SU-DHL-6 (cell line): ENCODE results near the gene SYCP1.

ENCODE experiments used
- H2AFZ ChIP-seq: fragments of 200-600 bp; sonication (generic); 2 replicates; pipeline ENCODE4 v1.6.1; 2014; ENCODE audit warnings: low read depth, mild to moderate bottlenecking, moderate library complexity, mixed read lengths, antibody characterized with exemption, low read length; ENCODE audit not compliant: severe bottlenecking
- H3F3A ChIP-seq: fragments of 200-600 bp; shearing (Covaris generic); 2 replicates; pipeline ENCODE4 v1.6.0; 2016; ENCODE audit warnings: antibody characterized with exemption, mild to moderate bottlenecking; ENCODE audit not compliant: insufficient read depth
- H3K27ac ChIP-seq: fragments of 200-600 bp; sonication (generic); 2 replicates; pipeline ENCODE4 v1.5.1; 2016; ENCODE audit warnings: low read depth, mild to moderate bottlenecking, low read length, moderate library complexity, mixed read lengths
- H3K27me3 ChIP-seq: fragments of 200-600 bp; sonication (generic), shearing (Covaris generic); 2 replicates; pipeline ENCODE4 v1.6.0; 2014; ENCODE audit warnings: mild to moderate bottlenecking, low read length
- H3K36me3 ChIP-seq: fragments of 200-600 bp; sonication (generic); 2 replicates; pipeline ENCODE4 v1.6.1; 2014; ENCODE audit warnings: mild to moderate bottlenecking, low read length, mixed read lengths
- H3K4me2 ChIP-seq: fragments of 300-600, 200-600 bp; shearing (Covaris generic), sonication (generic); 2 replicates; pipeline ENCODE4 v1.6.0; 2014; ENCODE audit warnings: low read length, low read depth, mild to moderate bottlenecking; ENCODE audit not compliant: poor library complexity, severe bottlenecking
- H3K4me3 ChIP-seq: fragments of 200-600 bp; sonication (generic); 2 replicates; pipeline ENCODE4 v1.5.1; 2014; ENCODE audit warnings: antibody characterized with exemption, low read length, mild to moderate bottlenecking, mixed read lengths; ENCODE audit not compliant: insufficient read depth, poor library complexity, severe bottlenecking
- H3K79me2 ChIP-seq: fragments of 200-600 bp; sonication (generic); 2 replicates; pipeline ENCODE4 v1.6.1; 2014; ENCODE audit warnings: mild to moderate bottlenecking, low read length, moderate library complexity; ENCODE audit not compliant: insufficient read depth
- H3K9ac ChIP-seq: fragments of 200-600 bp; sonication (generic); 2 replicates; pipeline ENCODE4 v1.7.0; 2014; ENCODE audit warnings: mild to moderate bottlenecking, low read length
- H3K9me2 ChIP-seq: fragments of 200-600 bp; sonication (generic); replicated peaks from 2 replicates; pipeline ENCODE4 v1.6.1; 2014; ENCODE audit warnings: low read length; ENCODE audit not compliant: insufficient read depth
- H3K9me3 ChIP-seq: fragments of 200-600 bp; sonication (generic); 2 replicates; pipeline ENCODE4 v1.6.1; 2014; ENCODE audit warnings: low read length, mixed read lengths; ENCODE audit not compliant: insufficient read depth
- H4K20me1 ChIP-seq: fragments of 200-600 bp; sonication (generic); 2 replicates; pipeline ENCODE4 v1.6.1; 2014; ENCODE audit warnings: low read depth, mild to moderate bottlenecking, antibody characterized with exemption, low read length, moderate library complexity, mixed read lengths
- CTCF ChIP-seq: fragments of 200-600 bp; sonication (generic); IDR thresholded peaks from one replicate; pipeline ENCODE4 v1.5.1; 2017; ENCODE audit warnings: antibody characterized with exemption, mild to moderate bottlenecking, low read length, moderate library complexity; ENCODE audit not compliant: insufficient read depth, poor library complexity, severe bottlenecking
- EZH2phosphoT487 ChIP-seq: fragments of 200-600 bp; sonication (generic), shearing (Covaris generic); conservative IDR thresholded peaks from 2 replicates; pipeline ENCODE4 v1.6.1; 2018; ENCODE audit warnings: mild to moderate bottlenecking, antibody characterized with exemption, low read length, moderate library complexity, mixed read lengths

The SYCP1 gene

GRCh38 chr1:114854693-114855320 is at the start of gene SYCP1:
SYCP1 (plus strand) TSS chr1:114854863; CDS start chr1:114855465, 602 bp downstream.
- Histone ChIP-seq H3K4me2 (no peak within 1 kb of the TSS), H3K36me3 (no peaks in the 10 kb centered on the region), H3K4me3 (no peak within 1 kb of the TSS), H4K20me1 (no peaks in the 10 kb centered on the region), H3K9me3 (no peaks in the 10 kb centered on the region), H3K79me2 (no peaks in the 10 kb centered on the region), H3K9me2 (no peaks in the 10 kb centered on the region), H3K27ac (no peak within 1 kb of the TSS), H3K9ac (no peak within 1 kb of the TSS), H3F3A (no peaks in the 10 kb centered on the region), H2AFZ (no peak within 1 kb of the TSS), H3K27me3 (no peaks in the 10 kb centered on the region)
- TF ChIP-seq CTCF, result no peak
- no peak for TF ChIP-seq EZH2phosphoT487

GRCh38 chr1:114819869-114820268 is 34.8 kb upstream of the SYCP1 start:
- Histone ChIP-seq H3K4me3 (no peak overlapping the region), H4K20me1 (no peaks in the 10 kb centered on the region), H3K9me2 (no peaks in the 10 kb centered on the region), H3K9ac (no peak overlapping the region), H3F3A (no peaks in the 10 kb centered on the region), H3K27ac (no peak overlapping the region), H3K9me3 (no peaks in the 10 kb centered on the region), H3K4me2 (no peak overlapping the region), H2AFZ (no peak overlapping the region), H3K79me2 (no peaks in the 10 kb centered on the region), H3K36me3 (no peaks in the 10 kb centered on the region), H3K27me3 (no peaks in the 10 kb centered on the region)
- TF ChIP-seq EZH2phosphoT487, result no peak
- TF ChIP-seq CTCF, result no peak

- H3K9me3 ChIP-seq, result no peaks in the 10 kb centered on the region
These were observed 34.3 kb upstream of the SYCP1 start for GRCh38 chr1:114820392-114820791.

More at GRCh38 chr1:114820392-114820791, 34.3 kb upstream of the SYCP1 start:
- H4K20me1 ChIP-seq, result no peaks in the 10 kb centered on the region
- no peak overlapping the region for H3K9ac ChIP-seq
- H3K9me2 ChIP-seq, result no peaks in the 10 kb centered on the region
- H3K4me2 ChIP-seq, result no peak overlapping the region
- no peak overlapping the region for H3K27ac ChIP-seq
- no peaks in the 10 kb centered on the region for H3K27me3 ChIP-seq
- no peaks in the 10 kb centered on the region for H3K36me3 ChIP-seq
- H3K4me3 ChIP-seq, result no peak overlapping the region
- no peak overlapping the region for H2AFZ ChIP-seq
- H3K79me2 ChIP-seq, result no peaks in the 10 kb centered on the region
- TF ChIP-seq CTCF, result no peak
- TF ChIP-seq EZH2phosphoT487, result no peak
- H3F3A ChIP-seq, result no peaks in the 10 kb centered on the region
